Stimulated activated CD8-positive, alpha-beta memory T cell treated with anti-CD3 and anti-CD28 coated beads, Interleukin-7, amount 100 ng/mL, for 1 hour (primary cell): Measurements from ENCODE around the gene KCNK10.
"Not testable (repeated sequence)": the region's sequence is repeated elsewhere in the genome, so short reads cannot be mapped to it uniquely, and the experiment has no call there.

ENCODE experiments used
- DNase-seq, 2 donors: peaks; one replicate each; pipeline ENCODE4 v3.0.0-alpha.2; 2020; ENCODE audit warnings: low read depth in 2 of 2

The KCNK10 gene

GRCh38 chr14:88270776-88271175, 52.3 kb downstream of the KCNK10 start:
- DNase-seq: no peak

GRCh38 chr14:88269806-88270420, 53.2 kb downstream of the KCNK10 start:
- DNase-seq: no peak

GRCh38 chr14:88266474-88266873, 56.6 kb downstream of the KCNK10 start:
- DNase-seq: no peak

GRCh38 chr14:88264116-88264515, 59.0 kb downstream of the KCNK10 start:
- DNase-seq: no peak

GRCh38 chr14:88261302-88261701, 61.8 kb downstream of the KCNK10 start:
- DNase-seq: not testable (repeated sequence)

GRCh38 chr14:88258021-88258420, 65.0 kb downstream of the KCNK10 start:
- DNase-seq: no peak

- no peak for DNase-seq
Measured at GRCh38 chr14:88256997-88257950, 65.8 kb downstream of the KCNK10 start.

- no peak for DNase-seq
Measured at GRCh38 chr14:88255798-88256197, 67.3 kb downstream of the KCNK10 start.

GRCh38 chr14:88255196-88255595, 67.9 kb downstream of the KCNK10 start:
- DNase-seq: no peak

GRCh38 chr14:88252498-88252897, 70.6 kb downstream of the KCNK10 start:
- DNase-seq: no peak

GRCh38 chr14:88251650-88252049, 71.4 kb downstream of the KCNK10 start:
- no peak for DNase-seq

- no peak for DNase-seq
Measured at GRCh38 chr14:88249266-88249665, 73.8 kb downstream of the KCNK10 start.

- DNase-seq: no peak
Measured at GRCh38 chr14:88248606-88249005, 74.5 kb downstream of the KCNK10 start.

GRCh38 chr14:88247228-88247627, 75.8 kb downstream of the KCNK10 start:
- DNase-seq: no peak

- no peak for DNase-seq
Measured at GRCh38 chr14:88245321-88245720, 77.7 kb downstream of the KCNK10 start.

- DNase-seq: no peak
Measured at GRCh38 chr14:88243946-88244345, 79.1 kb downstream of the KCNK10 start.

GRCh38 chr14:88242446-88242845, 80.6 kb downstream of the KCNK10 start:
- no peak for DNase-seq

- no peak for DNase-seq
Measured at GRCh38 chr14:88241810-88242209, 81.3 kb downstream of the KCNK10 start.

GRCh38 chr14:88234442-88234841, 88.6 kb downstream of the KCNK10 start:
- no peak for DNase-seq

- no peak for DNase-seq
Measured at GRCh38 chr14:88233915-88234314, 89.2 kb downstream of the KCNK10 start.

- DNase-seq: no peak
Measured at GRCh38 chr14:88232771-88233170, 90.3 kb downstream of the KCNK10 start.

GRCh38 chr14:88231603-88232002, 91.5 kb downstream of the KCNK10 start:
- DNase-seq: no peak

- no peak for DNase-seq
Measured at GRCh38 chr14:88229428-88229827, 93.6 kb downstream of the KCNK10 start.
